HUES64 (cell line): Measurements from ENCODE around the gene SND1.

Experiments
- H3K27ac ChIP-seq: 2 replicates; pipeline ENCODE4 v1.7.0; 2013; ENCODE audit warnings: low read depth, low read length, inconsistent platforms
- H3K27me3 ChIP-seq: 2 replicates; pipeline ENCODE4 v1.6.1; 2013; ENCODE audit warnings: mild to moderate bottlenecking, low read length; ENCODE audit not compliant: insufficient read depth
- H3K36me3 ChIP-seq: 2 replicates; pipeline ENCODE4 v1.6.1; 2013; ENCODE audit warnings: mild to moderate bottlenecking, low read length; ENCODE audit not compliant: insufficient read depth
- H3K4me1 ChIP-seq: 2 replicates; pipeline ENCODE4 v1.6.1; 2013; ENCODE audit warnings: mild to moderate bottlenecking, low read length, moderate library complexity; ENCODE audit not compliant: insufficient read depth
- H3K4me3 ChIP-seq: 2 replicates; pipeline ENCODE4 v1.5.1; 2013; ENCODE audit warnings: mild to moderate bottlenecking, low read length, moderate library complexity
- H3K9ac ChIP-seq: 2 replicates; pipeline ENCODE4 v1.6.1; 2013; ENCODE audit warnings: mild to moderate bottlenecking, low read depth, low read length
- H3K9me3 ChIP-seq: 2 replicates; pipeline ENCODE4 v1.6.1; 2013; ENCODE audit warnings: low read depth, low read length; ENCODE audit not compliant: insufficient read depth
- WGBS: fragments of 150-250, 120-280 bp; methylation state at CpG from one replicate; pipeline ENCODE4 v1.1.7; 2013; ENCODE audit warnings: missing lambda C conversion rate; 5-methylcytosine and 5-hydroxymethylcytosine counted together

The SND1 gene

DNA sequence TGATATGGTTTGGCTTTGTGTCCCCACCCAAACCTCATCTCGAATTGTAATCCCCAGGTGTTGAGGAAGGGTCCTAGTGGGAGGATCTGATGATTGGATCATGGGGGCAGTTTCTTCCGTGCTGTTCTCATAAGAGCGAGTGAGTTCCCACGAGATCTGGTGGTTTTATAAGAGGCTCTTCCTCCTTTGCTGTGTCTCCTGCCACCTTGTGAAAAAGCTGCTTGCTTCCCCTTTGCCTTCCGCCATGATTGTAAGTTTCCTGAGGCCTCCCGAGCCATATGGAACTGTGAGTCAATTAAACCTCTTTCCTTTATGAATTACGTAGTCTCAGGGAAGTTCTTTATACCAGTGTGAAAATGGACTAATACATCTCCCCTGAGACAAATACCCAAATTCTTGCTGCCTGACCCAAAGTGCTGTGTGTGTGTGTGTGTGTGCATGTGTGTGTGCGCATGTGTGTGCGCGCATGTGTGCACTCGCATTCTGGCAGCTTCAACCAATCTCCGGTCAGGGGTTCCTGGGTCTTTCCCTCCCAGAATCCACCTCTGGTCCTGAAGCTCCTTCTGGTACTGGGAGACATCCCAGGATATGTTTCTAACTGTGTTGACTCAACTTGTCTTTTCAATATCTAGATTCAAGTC, 477.4 kb downstream of the SND1 start:
- Histone ChIP-seq H3K27me3 (peaks cover 47% of the 10 kb centered on the region), H3K36me3 (no peaks in the 10 kb centered on the region), H3K9me3 (no peaks in the 10 kb centered on the region), H3K9ac (no peak overlapping the region), H3K4me3 (no peak overlapping the region), H3K4me1 (no peaks in the 10 kb centered on the region), H3K27ac (no peak overlapping the region)
- 93% methylated on average over 12 of the region's 12 CpGs for WGBS

DNA sequence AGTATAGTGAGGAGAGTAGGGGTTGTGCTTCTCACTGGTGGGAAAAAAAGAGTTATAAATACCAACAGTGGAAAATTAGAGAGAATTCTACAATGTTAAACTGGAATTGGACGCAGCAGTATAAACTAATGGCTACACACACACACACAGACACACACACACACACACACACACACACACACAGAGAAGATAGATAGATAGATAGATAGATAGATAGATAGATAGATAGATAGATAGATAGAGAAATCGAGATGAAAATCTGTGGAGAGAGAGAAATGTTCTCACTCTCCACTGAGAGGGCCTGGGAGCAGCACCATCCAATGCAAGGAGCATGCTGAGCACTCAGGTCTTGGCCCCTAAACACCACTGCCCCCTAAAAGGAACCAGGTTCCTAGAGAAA, 479.1 kb downstream of the SND1 start:
- WGBS: 90% methylated on average over 1 of the region's 2 CpGs
- H3K27ac ChIP-seq: no peak overlapping the region
- no peaks in the 10 kb centered on the region for H3K36me3 ChIP-seq
- no peak overlapping the region for H3K4me3 ChIP-seq
- H3K27me3 ChIP-seq: peaks cover 64% of the 10 kb centered on the region
- H3K9me3 ChIP-seq: no peaks in the 10 kb centered on the region
- no peaks in the 10 kb centered on the region; the same call in 1 of the 2 replicates for H3K4me1 ChIP-seq
- H3K9ac ChIP-seq: no peak overlapping the region

DNA sequence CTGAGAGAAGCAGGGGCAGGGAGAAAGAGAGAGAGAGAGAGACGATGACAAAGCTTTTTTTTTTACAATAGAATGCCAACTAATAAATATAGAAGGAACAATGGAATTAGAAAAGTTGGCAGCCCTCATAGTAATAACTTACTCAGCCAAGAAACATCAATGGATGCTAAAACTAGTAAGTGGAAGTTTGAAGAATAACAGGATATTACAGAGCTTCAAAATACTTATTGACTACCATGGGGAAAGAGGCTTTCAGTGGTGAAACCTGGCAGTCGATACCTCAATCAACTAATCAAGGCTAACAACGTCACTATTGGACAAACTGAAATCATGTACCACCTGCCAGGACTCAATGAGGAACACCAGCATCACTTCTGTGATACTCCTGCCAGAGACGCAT, 479.7 kb downstream of the SND1 start:
- Histone ChIP-seq H3K27me3 (peaks cover 68% of the 10 kb centered on the region), H3K4me3 (no peak overlapping the region)

DNA sequence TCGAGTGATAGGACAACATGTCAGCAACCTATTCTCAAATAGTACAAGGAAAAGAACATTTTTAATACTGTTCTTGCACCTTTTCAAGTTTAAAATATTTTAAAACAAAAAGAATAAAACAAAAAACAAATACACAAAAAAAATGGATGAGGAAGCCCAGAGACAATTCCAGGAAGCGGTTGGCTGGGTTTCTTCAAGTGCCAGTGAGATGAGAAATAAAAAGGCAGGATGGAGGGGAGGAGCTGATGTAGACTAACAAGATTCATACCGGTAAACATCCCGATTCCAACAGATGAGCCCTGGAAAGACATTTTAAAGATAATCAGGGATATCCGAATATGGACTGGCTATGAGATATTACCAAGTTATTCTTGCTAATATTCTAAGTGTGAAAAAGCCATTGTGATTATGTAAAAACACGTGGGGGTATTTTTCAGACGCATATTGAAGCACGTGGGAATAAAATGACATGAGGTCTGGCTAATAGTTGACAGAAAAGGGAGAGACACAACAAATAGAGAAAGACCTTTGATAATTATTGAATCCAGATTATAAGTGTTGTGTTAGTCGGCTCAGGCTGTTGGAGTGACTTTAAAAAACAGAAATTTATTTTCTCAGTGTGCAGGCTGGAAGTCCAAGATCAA, 480.6 kb downstream of the SND1 start:
- H3K9me3 ChIP-seq: no peaks in the 10 kb centered on the region
- H3K9ac ChIP-seq: no peak overlapping the region
- no peak overlapping the region for H3K27ac ChIP-seq
- H3K27me3 ChIP-seq: peaks cover 76% of the 10 kb centered on the region
- H3K4me3 ChIP-seq: no peak overlapping the region
- no peaks in the 10 kb centered on the region for H3K36me3 ChIP-seq
- WGBS: 88% methylated on average over 9 of the region's 9 CpGs
- no peaks in the 10 kb centered on the region; the same call in 1 of the 2 replicates for H3K4me1 ChIP-seq

More for the DNA sequence above, 479.7 kb downstream of the SND1 start:
- Histone ChIP-seq H3K4me1 (no peaks in the 10 kb centered on the region; the same call in 1 of the 2 replicates), H3K36me3 (no peaks in the 10 kb centered on the region), H3K9me3 (no peaks in the 10 kb centered on the region), H3K9ac (no peak overlapping the region), H3K27ac (no peak overlapping the region)
- 94% methylated on average over 3 of the region's 4 CpGs for WGBS

DNA sequence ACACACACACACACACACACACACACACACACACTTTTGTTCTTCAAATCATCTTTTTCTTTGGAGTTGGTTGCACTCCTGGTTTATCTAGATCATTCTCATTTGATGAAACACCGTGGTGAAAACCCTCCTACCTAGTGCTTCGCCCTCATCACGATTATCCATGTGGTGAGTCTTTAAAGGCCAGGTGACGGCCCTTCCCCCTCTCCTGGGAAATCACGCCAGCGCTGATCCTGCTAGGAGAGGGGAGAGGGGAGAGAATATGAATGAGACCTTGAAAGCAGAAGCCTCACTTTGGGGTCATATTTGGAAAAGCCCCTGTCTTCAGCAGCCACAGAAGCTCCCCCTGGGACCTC, 483.1 kb downstream of the SND1 start:
- H3K27ac ChIP-seq: no peak overlapping the region
- peak overlapping the region; percentile 72 for H3K4me3 ChIP-seq
- H3K36me3 ChIP-seq: no peaks in the 10 kb centered on the region
- H3K9me3 ChIP-seq: no peaks in the 10 kb centered on the region
- no peaks in the 10 kb centered on the region; the same call in 1 of the 2 replicates for H3K4me1 ChIP-seq
- H3K27me3 ChIP-seq: peaks cover 86% of the 10 kb centered on the region
- peak overlapping the region; percentile 64 for H3K9ac ChIP-seq
- 15% methylated on average over 4 of the region's 6 CpGs for WGBS

DNA sequence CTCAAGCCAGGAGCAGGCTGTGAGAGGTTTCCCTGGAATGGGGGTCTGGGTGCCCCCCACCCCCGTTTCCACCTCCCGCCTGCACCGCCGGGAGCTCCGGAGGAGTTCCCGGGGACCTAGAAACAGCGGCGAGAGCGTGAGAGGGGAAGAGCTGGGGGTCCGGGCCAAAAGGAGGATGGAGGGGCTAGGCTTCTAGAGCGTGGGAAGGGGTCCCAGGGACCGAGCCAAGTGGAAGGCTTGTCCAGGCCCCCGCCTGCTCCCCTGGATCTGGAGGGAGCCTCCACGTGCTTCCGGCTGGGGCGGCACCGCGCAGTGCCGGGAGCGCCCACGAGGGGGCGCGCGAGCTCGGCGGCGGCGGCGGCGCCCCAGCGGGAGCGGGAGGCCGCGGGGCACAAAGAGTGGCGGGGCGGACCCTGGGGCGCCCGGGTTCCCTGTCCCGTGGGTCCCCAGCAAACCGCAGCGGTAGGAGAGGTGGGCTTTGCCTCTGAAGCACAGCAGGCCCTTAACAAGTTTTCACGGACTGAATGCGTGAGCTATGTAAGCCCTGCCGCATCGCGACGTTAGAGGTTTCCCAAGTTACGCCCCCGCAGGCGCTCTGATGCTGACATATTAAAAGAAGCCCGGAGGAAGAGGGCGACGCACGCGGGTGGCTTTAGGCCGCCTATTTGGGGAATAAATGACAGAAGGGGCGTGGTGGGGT, 483.7 kb downstream of the SND1 start:
- H3K36me3 ChIP-seq: no peaks in the 10 kb centered on the region
- H3K4me1 ChIP-seq: no peaks in the 10 kb centered on the region; the same call in 1 of the 2 replicates
- 0 out of 2 replicates have a peak, but pooled peaks cover 3% of the 10 kb centered on the region for H3K9me3 ChIP-seq
- H3K27ac ChIP-seq: no peak overlapping the region
- H3K9ac ChIP-seq: peak overlapping the region; percentile 64
- peak overlapping the region; percentile 72 for H3K4me3 ChIP-seq
- H3K27me3 ChIP-seq: peaks cover 81% of the 10 kb centered on the region
- under 1% methylated on average over 57 of the region's 57 CpGs for WGBS

DNA sequence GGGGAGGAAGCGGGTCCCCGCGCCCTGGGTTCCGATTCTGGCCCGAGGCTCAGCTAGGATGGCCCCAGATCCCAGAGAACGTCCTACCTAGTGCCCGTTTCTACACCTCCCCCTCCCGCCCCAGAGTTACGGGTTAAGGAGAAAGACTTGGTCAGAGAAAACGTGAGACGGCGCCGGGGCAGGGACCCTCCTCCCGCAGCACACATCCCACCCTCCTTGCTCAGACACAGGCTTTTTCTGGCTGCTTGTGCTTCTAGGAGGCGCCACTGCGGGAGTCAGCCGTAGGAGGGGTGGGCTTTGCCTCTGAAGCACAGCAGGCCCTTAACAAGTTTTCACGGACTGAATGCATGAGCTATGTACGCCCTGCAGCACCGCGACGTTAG, 484.2 kb downstream of the SND1 start:
- Histone ChIP-seq H3K27ac (no peak overlapping the region), H3K27me3 (peaks cover 80% of the 10 kb centered on the region), H3K9ac (peak overlapping the region; percentile 41), H3K9me3 (0 out of 2 replicates have a peak, but pooled peaks cover 3% of the 10 kb centered on the region), H3K4me1 (no peaks in the 10 kb centered on the region; the same call in 1 of the 2 replicates), H3K36me3 (no peaks in the 10 kb centered on the region), H3K4me3 (peak overlapping the region; percentile 72)
- 1% methylated on average over 19 of the region's 22 CpGs for WGBS

DNA sequence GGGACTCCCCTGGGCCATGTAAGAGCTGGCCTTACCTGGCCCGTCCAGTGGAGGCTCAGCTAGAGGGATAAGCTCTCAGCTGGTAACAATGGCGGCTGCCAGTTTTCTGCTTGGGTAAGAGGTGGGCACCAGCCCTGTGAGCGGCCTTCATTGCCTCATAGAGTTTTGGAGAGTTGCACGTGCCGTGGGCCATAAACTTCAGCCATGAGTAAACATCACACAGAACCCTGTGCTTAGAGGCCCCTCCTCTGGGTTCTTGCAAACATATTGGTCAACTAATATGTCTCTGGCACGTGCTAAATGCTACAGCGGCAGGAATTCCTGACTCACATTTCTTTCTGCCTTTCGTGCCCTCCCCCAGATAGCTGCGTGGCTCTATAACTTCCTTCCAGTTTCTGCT, 485.2 kb downstream of the SND1 start:
- Histone ChIP-seq H3K27ac (no peak overlapping the region), H3K4me1 (no peaks in the 10 kb centered on the region; the same call in 1 of the 2 replicates), H3K36me3 (no peaks in the 10 kb centered on the region), H3K9me3 (0 out of 2 replicates have a peak, but pooled peaks cover 3% of the 10 kb centered on the region), H3K27me3 (peaks cover 79% of the 10 kb centered on the region), H3K9ac (no peak overlapping the region), H3K4me3 (no peak overlapping the region)
- 64% methylated on average over 9 of the region's 9 CpGs for WGBS

DNA sequence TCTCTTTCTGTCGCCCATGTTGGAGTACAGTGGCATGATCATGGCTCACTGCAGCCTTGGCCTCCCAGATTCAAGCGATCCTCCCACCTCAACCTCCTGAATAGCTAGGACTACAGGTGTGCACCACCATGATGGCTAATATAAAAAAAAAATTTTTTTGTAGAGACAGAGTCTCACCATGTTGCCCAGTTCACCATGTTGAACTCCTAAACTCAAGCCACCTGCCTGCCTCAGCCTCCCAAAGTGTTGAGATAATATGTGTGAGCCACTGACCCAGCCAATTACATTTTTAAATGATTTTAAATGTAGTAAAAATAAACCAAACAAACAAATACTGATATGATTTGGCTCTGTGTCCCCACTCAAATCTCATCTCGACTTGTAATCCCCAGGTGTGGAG, 487.4 kb downstream of the SND1 start:
- peaks cover 11% of the 10 kb centered on the region; the same call in 1 of the 2 replicates for H3K9me3 ChIP-seq
- H3K36me3 ChIP-seq: no peaks in the 10 kb centered on the region
- H3K27me3 ChIP-seq: peaks cover 61% of the 10 kb centered on the region
- H3K4me3 ChIP-seq: no peak overlapping the region
- no peak overlapping the region for H3K27ac ChIP-seq
- no peaks in the 10 kb centered on the region; the same call in 1 of the 2 replicates for H3K4me1 ChIP-seq
- H3K9ac ChIP-seq: no peak overlapping the region
- WGBS: 83% methylated on average over 3 of the region's 3 CpGs

DNA sequence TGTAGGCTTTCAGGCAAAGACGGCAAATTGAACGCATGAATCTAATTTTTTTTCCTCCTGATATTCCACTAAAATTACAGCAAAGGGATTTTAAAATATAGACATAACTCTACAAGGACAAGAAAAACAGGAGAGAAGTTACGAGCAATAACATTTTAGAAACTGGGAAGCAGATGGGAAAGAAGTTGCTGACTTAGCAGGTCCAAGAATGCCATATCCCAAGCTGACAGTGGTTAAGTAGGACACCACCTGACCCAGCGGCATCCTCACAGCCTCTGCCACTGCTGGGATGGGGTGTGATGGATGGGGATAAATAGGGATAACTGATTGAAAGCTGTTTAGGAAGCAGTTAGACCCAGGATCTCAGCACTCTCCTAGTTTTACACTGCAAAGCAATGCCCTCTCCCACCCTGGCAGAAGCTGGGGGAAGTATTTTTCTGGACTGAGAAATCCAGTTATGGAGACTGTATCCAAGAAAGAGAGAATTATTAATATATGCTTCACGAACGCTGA, 489.7 kb downstream of the SND1 start:
- H3K27ac ChIP-seq: no peak overlapping the region
- no peaks in the 10 kb centered on the region for H3K36me3 ChIP-seq
- H3K9me3 ChIP-seq: peaks cover 11% of the 10 kb centered on the region; the same call in 1 of the 2 replicates
- no peak overlapping the region for H3K4me3 ChIP-seq
- H3K9ac ChIP-seq: no peak overlapping the region
- H3K4me1 ChIP-seq: no peaks in the 10 kb centered on the region
- H3K27me3 ChIP-seq: peaks cover 40% of the 10 kb centered on the region
- 94% methylated on average over 5 of the region's 6 CpGs for WGBS
